HG03097 (cell line): Measurements from ENCODE around the gene UBE2K.
"Not testable (repeated sequence)": the region's sequence is repeated elsewhere in the genome, so short reads cannot be mapped to it uniquely, and the experiment has no call there.

Experiments used
- ATAC-seq: cut with Tn5 transposase; IDR thresholded peaks from one replicate; pipeline ENCODE4 v1.9.1; 2021; ENCODE audit not compliant: unreplicated experiment, low FRiP score

Gene UBE2K

GRCh38 chr4:39697740-39698423 lies at the start of gene UBE2K:
Gene UBE2K (plus strand): TSS chr4:39698136. CDS start chr4:39698328, 192 bp downstream.
- peak; percentile 82 for ATAC-seq

- no peak for ATAC-seq
Measured at GRCh38 chr4:39648213-39648612, 49.7 kb upstream of the UBE2K start.

GRCh38 chr4:39648827-39649558 lies 48.9 kb upstream of the UBE2K start:
- ATAC-seq: no peak

- no peak for ATAC-seq
Measured at GRCh38 chr4:39649639-39650265, 48.2 kb upstream of the UBE2K start.

GRCh38 chr4:39651586-39651985 lies 46.4 kb upstream of the UBE2K start:
- not testable (repeated sequence) for ATAC-seq

GRCh38 chr4:39655211-39655610 lies 42.7 kb upstream of the UBE2K start:
- ATAC-seq: no peak

- no peak for ATAC-seq
Measured at GRCh38 chr4:39655876-39656275, 42.1 kb upstream of the UBE2K start.

- not testable (repeated sequence) for ATAC-seq
Measured at GRCh38 chr4:39656638-39657037, 41.3 kb upstream of the UBE2K start.

- ATAC-seq: peak; percentile 61
Measured at GRCh38 chr4:39657465-39657864, 40.5 kb upstream of the UBE2K start.

GRCh38 chr4:39658756-39659155 lies 39.2 kb upstream of the UBE2K start:
- no peak for ATAC-seq

GRCh38 chr4:39660045-39660444 lies 37.9 kb upstream of the UBE2K start:
- ATAC-seq: no peak

GRCh38 chr4:39660757-39661156 lies 37.2 kb upstream of the UBE2K start:
- ATAC-seq: no peak

- no peak for ATAC-seq
Measured at GRCh38 chr4:39662683-39663082, 35.3 kb upstream of the UBE2K start.

- no peak for ATAC-seq
Measured at GRCh38 chr4:39664828-39665731, 32.9 kb upstream of the UBE2K start.

GRCh38 chr4:39667706-39668105 lies 30.2 kb upstream of the UBE2K start:
- no peak for ATAC-seq

- no peak for ATAC-seq
Measured at GRCh38 chr4:39668887-39669286, 29.0 kb upstream of the UBE2K start.

GRCh38 chr4:39670296-39670695 lies 27.6 kb upstream of the UBE2K start:
- not testable (repeated sequence) for ATAC-seq

GRCh38 chr4:39675681-39676080 lies 22.3 kb upstream of the UBE2K start:
- not testable (repeated sequence) for ATAC-seq

GRCh38 chr4:39681003-39681402 lies 16.9 kb upstream of the UBE2K start:
- ATAC-seq: not testable (repeated sequence)

GRCh38 chr4:39682138-39682537 lies 15.8 kb upstream of the UBE2K start:
- peak; percentile 62 for ATAC-seq

- no peak for ATAC-seq
Measured at GRCh38 chr4:39685990-39686389, 11.9 kb upstream of the UBE2K start.
